Adrenal gland (tissue), 12 donors: ENCODE measurements around the gene RALGPS1. TPM values are rescaled to one million over a fixed set of nuclear protein-coding genes. Genes with fewer than 3 reads are reported as not detected.

Source experiments
- DNase-seq, 7 donors: peaks; one replicate each; pipeline ENCODE4 v3.0.0-alpha.2; 2019 to 2020
- H3K27ac ChIP-seq, 5 donors: fragments of 200-600 bp; sonication (generic) in 4 of 5; 1 replicate in 3 of 5; 2 replicates in 2 of 5; pipeline versions ENCODE4 v1.5.1 to v1.8.0; 2016 to 2020; ENCODE audit warnings: mild to moderate bottlenecking in 1 of 5
- H3K27me3 ChIP-seq: fragments of 200-600 bp; 2 replicates; pipeline ENCODE4 v1.8.0; 2021
- H3K36me3 ChIP-seq, 2 donors: fragments of 200-600 bp; replicated peaks in 1 of 2; 1 replicate in 1 of 2; 2 replicates in 1 of 2; pipeline versions ENCODE4 v1.5.1 to v1.8.0; 2018 to 2022
- H3K4me1 ChIP-seq, 2 donors: fragments of 200-600 bp; replicated peaks in 1 of 2; 1 replicate in 1 of 2; 2 replicates in 1 of 2; pipeline versions ENCODE4 v1.5.1 to v1.8.0; 2018 to 2021
- H3K4me3 ChIP-seq, 4 donors: fragments of 200-600 bp; sonication (generic) in 3 of 4; one replicate each; pipeline ENCODE4 v1.5.1; 2016 to 2018
- H3K9me3 ChIP-seq, 3 donors: fragments of 200-600 bp; sonication (generic) in 1 of 3; replicated peaks in 1 of 3; 1 replicate in 2 of 3; 2 replicates in 1 of 3; pipeline versions ENCODE4 v1.5.1 to v1.8.0; 2016 to 2021
- CTCF ChIP-seq, 6 experiments: fragments of 450-650 bp in 4 of 6; fragments of 200-600 bp in 2 of 6; sonication (generic) in 1 of 6; IDR thresholded peaks; 1 replicate in 5 of 6; 2 replicates in 1 of 6; pipeline versions ENCODE4 v1.5.1 to v1.8.0; 2016 to 2021; ENCODE audit warnings: antibody characterized with exemption in 6 of 6, mild to moderate bottlenecking in 2 of 6, moderate library complexity in 1 of 6
- POLR2A ChIP-seq, 2 donors: fragments of 450-650 bp; IDR thresholded peaks; one replicate each; pipeline ENCODE4 v1.6.1; 2017; ENCODE audit warnings: antibody characterized with exemption in 2 of 2, mild to moderate bottlenecking in 2 of 2, moderate library complexity in 1 of 2
- WGBS, 4 donors: extraction: QIAGEN DNeasy Blood & Tissue Kit in 2 of 4; methylation state at CpG; one replicate each; pipeline versions ENCODE4 v1.1.5 to v1.1.7; 2013 to 2017; 5-methylcytosine and 5-hydroxymethylcytosine counted together
- intact Hi-C, 2 donors: fragments of 100-400 bp; cut with DNase I; formaldehyde crosslinking; loops; one replicate each; pipeline versions ENCODE4 v1.14.1 to v1.15.0; 2022 to 2023
- polyA plus RNA-seq, 3 donors: library from polyadenylated mRNA; stranded (reverse); fragments of 200-250 nt in 2 of 3; fragments of 350-450 nt in 1 of 3; fragmentation: Illumina TruSeq in 1 of 3; extraction: RNeasy Lipid Tissue Mini Kit (QIAGEN cat#74804) in 1 of 3; gene quantifications; one replicate each; pipeline ENCODE4 v1.2.3, GENCODE V29; 2013 to 2014
- total RNA-seq, 9 donors: library from RNA; depleted of rRNA in 4 of 9; stranded (reverse); fragments of >200 nt in 4 of 9; fragments of 120-200 nt in 1 of 9; fragmentation: NEBNext Ultra II Directional in 1 of 9; extraction: Animal tissue kit (Norgen Biotek cat#: 25700) in 1 of 9; gene quantifications; one replicate each; pipeline versions ENCODE4 v1.1.0 to v1.2.4, GENCODE V29; 2013 to 2023
- donor health status: healthy with polysubstance abuse.
- donor health status: Bipolar disorder and iron deficiency.
- donor health status: DM: yes; HTN: yes; CAD: no.
- donor health status: DM: no; HTN: no; CAD: no.
- donor health status: DM: no; HTN: no; CAD: no.
- donor health status: DM: yes; HTN: yes; CAD: no.

Gene RALGPS1
- total and polyA plus RNA-seq, 12 donors, result 2.8 to 9.9 (median 5.1) TPM

DNA sequence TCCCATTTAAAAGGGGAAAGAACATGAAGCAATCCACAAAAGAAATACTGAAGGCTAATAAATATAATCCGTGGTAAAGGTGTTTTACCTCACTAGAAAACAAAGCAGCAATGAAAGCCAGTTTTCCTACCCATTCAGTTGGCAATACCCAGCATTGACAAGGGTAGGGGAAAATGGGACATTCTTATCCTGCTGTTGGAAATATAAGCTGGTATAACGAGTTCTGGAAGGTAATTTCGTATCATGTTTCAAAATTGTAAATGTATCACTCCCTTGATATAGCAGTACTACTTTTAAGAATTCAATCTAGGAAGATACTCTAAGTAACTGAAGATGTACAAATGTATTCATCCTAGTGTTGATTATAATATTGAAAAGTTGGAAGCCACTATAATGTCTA, 22.9 kb upstream of the RALGPS1 start:
- 74 to 91% (median 86%) methylated on average over 3 of the region's 3 CpGs for WGBS, 4 donors
- intact Hi-C loops, result no loop called here
- H3K27me3 ChIP-seq, result no peaks in the 10 kb centered on the region
- no peak for DNase-seq
- H3K4me3 ChIP-seq, result no peak overlapping the region
- no peaks in the 10 kb centered on the region for H3K9me3 ChIP-seq
- no peaks in the 10 kb centered on the region for H3K36me3 ChIP-seq
- no peak for TF ChIP-seq POLR2A (IDR thresholded peaks at IDR 0.05)
- H3K27ac ChIP-seq, result no peak overlapping the region
- H3K4me1 ChIP-seq, result no peaks in the 10 kb centered on the region

- no peak overlapping the region for H3K27ac ChIP-seq
- intact Hi-C loops, result no loop called here
- no peaks in the 10 kb centered on the region for H3K4me1 ChIP-seq
- H3K9me3 ChIP-seq, result no peaks in the 10 kb centered on the region
- TF ChIP-seq POLR2A (IDR thresholded peaks at IDR 0.05) (no peak), CTCF (IDR thresholded peaks at IDR 0.05) (peak in 4 of 6 experiments; percentile 29 to 45 (median 35))
- H3K4me3 ChIP-seq, result no peak overlapping the region
- no peaks in the 10 kb centered on the region for H3K36me3 ChIP-seq
- 21 to 26% (median 24%) methylated on average over 5 of the region's 5 CpGs for WGBS, 4 donors
- H3K27me3 ChIP-seq, result no peaks in the 10 kb centered on the region
- peak in 1 of 7 donors; percentile 7 for DNase-seq
Measured at GRCh38 chr9:126893079-126893478, 21.5 kb upstream of the RALGPS1 start.

DNA sequence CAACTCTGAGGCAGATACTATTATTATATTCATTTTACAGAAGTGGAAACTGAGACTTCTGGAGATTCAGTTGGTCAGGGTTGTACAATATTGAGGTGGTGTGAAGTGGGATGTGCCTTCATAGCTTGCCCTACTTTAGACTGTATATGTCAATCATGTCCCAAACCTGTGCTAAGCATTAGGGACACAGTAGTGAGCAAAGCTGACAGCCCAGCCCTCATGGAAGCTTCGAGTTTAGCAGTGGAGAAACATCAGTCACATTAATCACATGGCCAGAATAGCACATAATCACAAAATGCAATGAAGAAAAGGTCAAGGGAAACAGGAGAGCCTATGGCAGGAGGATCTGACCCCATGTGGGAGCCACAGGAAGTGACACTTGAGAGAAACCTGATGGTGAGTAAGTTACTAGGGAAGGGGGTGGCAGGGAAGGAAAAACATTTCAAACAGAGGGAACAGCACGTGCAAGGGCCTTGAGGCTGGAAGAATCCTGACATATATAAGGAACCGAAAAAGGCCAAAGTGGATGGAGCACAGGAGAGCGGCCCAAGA, 20.5 kb upstream of the RALGPS1 start:
- WGBS, 4 donors, result 73 to 76% (median 75%) methylated on average over 4 of the region's 4 CpGs
- Histone ChIP-seq H3K27me3 (no peaks in the 10 kb centered on the region), H3K36me3 (no peaks in the 10 kb centered on the region), H3K4me1 (no peaks in the 10 kb centered on the region), H3K9me3 (no peaks in the 10 kb centered on the region), H3K4me3 (no peak overlapping the region), H3K27ac (no peak overlapping the region)
- intact Hi-C loops, result no loop called here
- TF ChIP-seq POLR2A (IDR thresholded peaks at IDR 0.05), result no peak
- no peak for TF ChIP-seq CTCF (IDR thresholded peaks at IDR 0.05)
- DNase-seq, result peak in 1 of 7 donors; percentile 18

- H3K27me3 ChIP-seq, result no peaks in the 10 kb centered on the region
- no peaks in the 10 kb centered on the region for H3K36me3 ChIP-seq
- H3K4me3 ChIP-seq, result no peak overlapping the region
- H3K9me3 ChIP-seq, result no peaks in the 10 kb centered on the region
- H3K4me1 ChIP-seq, result no peaks in the 10 kb centered on the region
- H3K27ac ChIP-seq, result no peak overlapping the region
- TF ChIP-seq POLR2A (IDR thresholded peaks at IDR 0.05) (no peak), CTCF (IDR thresholded peaks at IDR 0.05) (no peak)
- DNase-seq, result no peak
- 59 to 82% (median 72%) methylated on average over 3 of the region's 3 CpGs for WGBS, 4 donors
- intact Hi-C loops, result no loop called here
Measured at GRCh38 chr9:126902210-126902609, 12.4 kb upstream of the RALGPS1 start.

DNA sequence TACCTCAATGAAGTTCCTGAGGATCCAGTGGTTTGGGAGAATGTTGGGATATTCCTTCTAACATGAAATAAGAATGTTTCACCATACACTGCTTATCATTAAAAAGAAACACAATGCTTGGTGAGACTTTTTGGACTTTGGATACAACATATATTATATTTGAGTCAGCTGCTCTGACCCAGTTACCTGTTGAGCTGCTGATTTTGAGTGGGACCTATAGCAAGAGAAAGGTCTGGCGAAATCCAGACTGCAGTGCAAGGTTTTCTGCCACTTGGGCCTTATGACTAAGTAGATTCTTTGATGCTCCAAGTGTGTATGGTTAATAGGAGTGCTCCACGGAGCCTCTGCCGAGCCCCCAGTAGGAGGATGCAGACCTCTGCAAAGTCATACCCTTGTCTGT, 10.0 kb upstream of the RALGPS1 start:
- intact Hi-C loops, result no loop called here
- Histone ChIP-seq H3K27ac (no peak overlapping the region), H3K4me1 (no peaks in the 10 kb centered on the region), H3K36me3 (no peaks in the 10 kb centered on the region), H3K9me3 (no peaks in the 10 kb centered on the region), H3K4me3 (no peak overlapping the region), H3K27me3 (no peaks in the 10 kb centered on the region)
- DNase-seq, result no peak
- TF ChIP-seq POLR2A (IDR thresholded peaks at IDR 0.05) (no peak), CTCF (IDR thresholded peaks at IDR 0.05) (no peak)
- 83 to 96% (median 90%) methylated on average over 3 of the region's 3 CpGs for WGBS, 4 donors
